CD4-positive, CD25-positive, alpha-beta regulatory T cell (primary cell): ENCODE results near the gene E2F8. TPM values are rescaled to one million over a fixed set of nuclear protein-coding genes. Genes with fewer than 3 reads are reported as not detected.
"Not testable (repeated sequence)": the region's sequence is repeated elsewhere in the genome, so short reads cannot be mapped to it uniquely, and the experiment has no call there.

Source experiments
- ATAC-seq, 2 donors: fragments of 150-1000 bp; cut with Tn5 transposase; one replicate each; pipeline ENCODE4 v1.10.0; 2021; ENCODE audit warnings: low read depth in 2 of 2, moderate number of reproducible peaks in 2 of 2, moderate library complexity in 1 of 2
- DNase-seq, 3 donors: peaks; one replicate each; pipeline versions ENCODE4 v3.0.0 to v3.0.0-alpha.2; 2012 to 2022; ENCODE audit warnings: mixed read lengths in 1 of 3
- H3K27ac ChIP-seq: one replicate; pipeline ENCODE4 v1.7.0; 2013; ENCODE audit warnings: mild to moderate bottlenecking, low read length; ENCODE audit not compliant: insufficient read depth, poor library complexity, severe bottlenecking
- H3K27me3 ChIP-seq: one replicate; pipeline ENCODE4 v1.7.0; 2013; ENCODE audit warnings: low read length; ENCODE audit not compliant: control insufficient read depth, insufficient read depth
- H3K36me3 ChIP-seq: one replicate; pipeline ENCODE4 v1.7.0; 2013; ENCODE audit warnings: mild to moderate bottlenecking, low read length, moderate library complexity; ENCODE audit not compliant: control insufficient read depth, insufficient read depth
- H3K4me1 ChIP-seq: 2 replicates; pipeline ENCODE4 v1.7.0; 2013; ENCODE audit warnings: mild to moderate bottlenecking, low read length; ENCODE audit not compliant: insufficient read depth, control insufficient read depth, poor library complexity, severe bottlenecking
- H3K4me3 ChIP-seq: one replicate; pipeline ENCODE4 v1.7.0; 2013; ENCODE audit warnings: low read depth, mild to moderate bottlenecking, low read length, moderate library complexity
- H3K9me3 ChIP-seq, 2 experiments: 1 replicate in 1 of 2; 2 replicates in 1 of 2; pipeline ENCODE4 v1.7.0; 2013; ENCODE audit warnings: low read length in 2 of 2, mild to moderate bottlenecking in 1 of 2, moderate library complexity in 1 of 2; ENCODE audit not compliant: control insufficient read depth in 2 of 2
- H3K27ac Mint-ChIP-seq, 3 donors: one replicate each; pipeline ENCODE4 v1.8.0; 2020 to 2022; ENCODE audit warnings: mild to moderate bottlenecking in 3 of 3, mixed read lengths in 3 of 3, moderate library complexity in 2 of 3
- H3K27me3 Mint-ChIP-seq: one replicate; pipeline ENCODE4 v1.8.0; 2022; ENCODE audit warnings: mild to moderate bottlenecking, mixed read lengths
- H3K36me3 Mint-ChIP-seq: one replicate; pipeline ENCODE4 v1.8.0; 2020; ENCODE audit warnings: mixed read lengths
- H3K4me1 Mint-ChIP-seq, 4 donors: one replicate each; pipeline ENCODE4 v1.8.0; 2020 to 2022; ENCODE audit warnings: mixed read lengths in 4 of 4, mild to moderate bottlenecking in 1 of 4
- H3K4me3 Mint-ChIP-seq, 4 donors: one replicate each; pipeline ENCODE4 v1.8.0; 2020 to 2022; ENCODE audit warnings: mild to moderate bottlenecking in 4 of 4, mixed read lengths in 4 of 4, moderate library complexity in 3 of 4
- H3K9me3 Mint-ChIP-seq, 7 donors: one replicate each; pipeline ENCODE4 v1.8.0; 2020 to 2022; ENCODE audit warnings: mixed read lengths in 7 of 7, mild to moderate bottlenecking in 3 of 7, moderate library complexity in 2 of 7
- polyA plus RNA-seq, 4 donors: library from polyadenylated mRNA; unstranded; fragments of 300-500 nt; fragmentation: Illumina TruSeq; gene quantifications; one replicate each; pipeline ENCODE4 v1.2.3, GENCODE V29; 2021
- total RNA-seq: library from RNA; stranded (reverse); gene quantifications from one replicate; pipeline ENCODE4 v1.2.3, GENCODE V29; 2022

Gene E2F8
- total and polyA plus RNA-seq, 5 donors from 2014 or later: 0.25 to 0.35 (median 0.33) TPM; not detected in 2

GRCh38 chr11:19281041-19281440, 40.3 kb upstream of the E2F8 start:
- H3K36me3 Mint-ChIP-seq: no peaks in the 10 kb centered on the region
- H3K27ac ChIP-seq: no peak overlapping the region

GRCh38 chr11:19279451-19279850, 38.7 kb upstream of the E2F8 start:
- H3K27ac Mint-ChIP-seq: no peak overlapping the region
- Histone ChIP-seq H3K36me3 (no peaks in the 10 kb centered on the region), H3K27ac (no peak overlapping the region), H3K4me1 (no peaks in the 10 kb centered on the region), H3K9me3 (no peaks in the 10 kb centered on the region), H3K27me3 (no peaks in the 10 kb centered on the region), H3K4me3 (no peak overlapping the region)
- H3K27me3 Mint-ChIP-seq: no peaks in the 10 kb centered on the region
- no peaks in the 10 kb centered on the region for H3K9me3 Mint-ChIP-seq
- ATAC-seq (no peak), DNase-seq (peak in 1 of 3 donors; percentile 4)
- no peaks in the 10 kb centered on the region for H3K36me3 Mint-ChIP-seq
- H3K4me3 Mint-ChIP-seq: no peak overlapping the region
- peaks cover 0 to 7% (median 4%) of the 10 kb centered on the region in 4 donors for H3K4me1 Mint-ChIP-seq

More at GRCh38 chr11:19281041-19281440, 40.3 kb upstream of the E2F8 start:
- H3K4me1 Mint-ChIP-seq: peaks cover 0 to 7% (median 5%) of the 10 kb centered on the region in 4 donors
- DNase-seq: no peak
- no peak overlapping the region for H3K4me3 ChIP-seq
- no peaks in the 10 kb centered on the region for H3K9me3 Mint-ChIP-seq
- ATAC-seq: no peak
- no peaks in the 10 kb centered on the region for H3K4me1 ChIP-seq
- no peaks in the 10 kb centered on the region for H3K9me3 ChIP-seq
- H3K4me3 Mint-ChIP-seq: no peak overlapping the region
- H3K27ac Mint-ChIP-seq: no peak overlapping the region
- no peaks in the 10 kb centered on the region for H3K27me3 Mint-ChIP-seq
- no peaks in the 10 kb centered on the region for H3K27me3 ChIP-seq
- no peaks in the 10 kb centered on the region for H3K36me3 ChIP-seq

GRCh38 chr11:19276859-19277808, 36.4 kb upstream of the E2F8 start:
- ATAC-seq: no peak

GRCh38 chr11:19275496-19275895, 34.8 kb upstream of the E2F8 start:
- Mint-ChIP-seq H3K27me3 (peaks cover 19% of the 10 kb centered on the region), H3K27ac (no peak overlapping the region), H3K9me3 (peaks cover 0 to 4% (median 2%) of the 10 kb centered on the region in 7 donors), H3K36me3 (no peaks in the 10 kb centered on the region), H3K4me3 (no peak overlapping the region), H3K4me1 (no peaks in the 10 kb centered on the region)
- Histone ChIP-seq H3K27ac (no peak overlapping the region), H3K9me3 (no peaks in the 10 kb centered on the region), H3K36me3 (no peaks in the 10 kb centered on the region), H3K27me3 (no peaks in the 10 kb centered on the region), H3K4me3 (no peak overlapping the region), H3K4me1 (no peaks in the 10 kb centered on the region)
- ATAC-seq (peak in 1 of 2 donors; percentile 12), DNase-seq (no peak)

More at GRCh38 chr11:19276859-19277808, 36.4 kb upstream of the E2F8 start:
- no peak for DNase-seq
- H3K4me1 Mint-ChIP-seq: no peaks in the 10 kb centered on the region
- H3K27me3 Mint-ChIP-seq: peaks cover 5% of the 10 kb centered on the region
- peaks cover 0 to 4% (median 0%) of the 10 kb centered on the region in 7 donors for H3K9me3 Mint-ChIP-seq
- Histone ChIP-seq H3K4me1 (no peaks in the 10 kb centered on the region), H3K27ac (no peak overlapping the region), H3K27me3 (no peaks in the 10 kb centered on the region), H3K9me3 (no peaks in the 10 kb centered on the region), H3K36me3 (no peaks in the 10 kb centered on the region), H3K4me3 (no peak overlapping the region)
- H3K27ac Mint-ChIP-seq: no peak overlapping the region
- H3K4me3 Mint-ChIP-seq: no peak overlapping the region
- H3K36me3 Mint-ChIP-seq: no peaks in the 10 kb centered on the region

GRCh38 chr11:19273219-19273618, 32.5 kb upstream of the E2F8 start:
- not testable (repeated sequence) for H3K27ac ChIP-seq, H3K4me3 Mint-ChIP-seq, H3K4me1 ChIP-seq, H3K4me3 ChIP-seq, H3K9me3 ChIP-seq, H3K27ac Mint-ChIP-seq, H3K36me3 Mint-ChIP-seq, H3K36me3 ChIP-seq, DNase-seq, H3K4me1 Mint-ChIP-seq, H3K9me3 Mint-ChIP-seq, ATAC-seq
- peaks cover 10% of the 10 kb centered on the region for H3K27me3 ChIP-seq
- H3K27me3 Mint-ChIP-seq: peaks cover 24% of the 10 kb centered on the region

- Mint-ChIP-seq H3K4me1 (no peaks in the 10 kb centered on the region), H3K27ac (no peak overlapping the region), H3K27me3 (peaks cover 24% of the 10 kb centered on the region), H3K36me3 (no peaks in the 10 kb centered on the region), H3K9me3 (peaks cover 0 to 4% (median 2%) of the 10 kb centered on the region in 7 donors), H3K4me3 (no peak overlapping the region)
- H3K36me3 ChIP-seq: no peaks in the 10 kb centered on the region
- H3K27me3 ChIP-seq: peaks cover 18% of the 10 kb centered on the region
- no peak overlapping the region for H3K27ac ChIP-seq
- H3K4me3 ChIP-seq: no peak overlapping the region
- no peak for ATAC-seq
- no peak for DNase-seq
- no peaks in the 10 kb centered on the region for H3K4me1 ChIP-seq
- no peaks in the 10 kb centered on the region for H3K9me3 ChIP-seq
Measured at GRCh38 chr11:19268909-19269308, 28.2 kb upstream of the E2F8 start.

- Histone ChIP-seq H3K36me3 (no peaks in the 10 kb centered on the region), H3K9me3 (no peaks in the 10 kb centered on the region), H3K27me3 (peaks cover 18% of the 10 kb centered on the region), H3K4me1 (no peaks in the 10 kb centered on the region), H3K27ac (no peak overlapping the region), H3K4me3 (no peak overlapping the region)
- H3K4me3 Mint-ChIP-seq: no peak overlapping the region
- DNase-seq (no peak), ATAC-seq (no peak)
- no peaks in the 10 kb centered on the region for H3K36me3 Mint-ChIP-seq
- no peak overlapping the region for H3K27ac Mint-ChIP-seq
- H3K4me1 Mint-ChIP-seq: no peaks in the 10 kb centered on the region
- peaks cover 0 to 4% (median 0%) of the 10 kb centered on the region in 7 donors for H3K9me3 Mint-ChIP-seq
- H3K27me3 Mint-ChIP-seq: peaks cover 23% of the 10 kb centered on the region
Measured at GRCh38 chr11:19267567-19267966, 26.8 kb upstream of the E2F8 start.
